ENCODE results near the gene NUDT3.

- TF ChIP-seq CTCF (IDR thresholded peaks at IDR 0.05): no peak
- no peak for TF ChIP-seq ZFX (IDR thresholded peaks at IDR 0.05; ENCODE audit: borderline replicate concordance)
Measured at GRCh38 chr6:34232901-34233300, 159.6 kb downstream of the NUDT3 start.

Measured in 22Rv1 (cell line).